HEK293 (cell line): ENCODE results near the gene CHST8.

Source experiments
- KLF9 ChIP-seq: fragments of 450-650 bp; formaldehyde crosslinking; IDR thresholded peaks from 2 replicates; pipeline ENCODE4 v1.5.1; 2016; ENCODE audit warnings: missing biosample characterization, missing genetic modification characterization, low read depth
- SALL2 ChIP-seq: fragments of 450-650 bp; formaldehyde crosslinking; IDR thresholded peaks from 2 replicates; pipeline ENCODE4 v1.5.0; 2017; ENCODE audit warnings: missing biosample characterization, mild to moderate bottlenecking, missing genetic modification characterization, borderline replicate concordance
- SETDB1 ChIP-seq: IDR thresholded peaks from one replicate; pipeline ENCODE4 v1.6.1; 2017; ENCODE audit warnings: mild to moderate bottlenecking, low read length, moderate library complexity, mixed read lengths; ENCODE audit not compliant: insufficient read length
- ZBTB1 ChIP-seq: fragments of 450-650 bp; formaldehyde crosslinking; IDR thresholded peaks from 2 replicates; pipeline ENCODE4 v1.5.1; 2016; ENCODE audit warnings: missing biosample characterization, missing genetic modification characterization
- ZFP3 ChIP-seq: fragments of 450-650 bp; formaldehyde crosslinking; IDR thresholded peaks from 2 replicates; pipeline ENCODE4 v1.5.1; 2016; ENCODE audit warnings: low read depth, missing biosample characterization, missing genetic modification characterization
- ZIC2 ChIP-seq: fragments of 450-650 bp; formaldehyde crosslinking; IDR thresholded peaks from 2 replicates; pipeline ENCODE4 v1.5.1; 2016; ENCODE audit warnings: missing biosample characterization, missing genetic modification characterization
- ZNF114 ChIP-seq: fragments of 450-650 bp; formaldehyde crosslinking; IDR thresholded peaks from 2 replicates; pipeline ENCODE4 v1.5.0; 2017; ENCODE audit warnings: missing biosample characterization, missing genetic modification characterization
- ZNF155 ChIP-seq: fragments of 450-650 bp; formaldehyde crosslinking; IDR thresholded peaks from 2 replicates; pipeline ENCODE4 v1.5.1; 2016; ENCODE audit warnings: missing biosample characterization, missing genetic modification characterization
- ZNF157 ChIP-seq: fragments of 450-650 bp; formaldehyde crosslinking; IDR thresholded peaks from 2 replicates; pipeline ENCODE4 v1.5.1; 2016; ENCODE audit warnings: missing biosample characterization, missing genetic modification characterization
- ZNF248 ChIP-seq: fragments of 450-650 bp; formaldehyde crosslinking; IDR thresholded peaks from 2 replicates; pipeline ENCODE4 v1.5.1; 2017; ENCODE audit warnings: missing biosample characterization, missing genetic modification characterization
- ZNF292 ChIP-seq: fragments of 450-650 bp; formaldehyde crosslinking; IDR thresholded peaks from 2 replicates; pipeline ENCODE4 v1.5.1; 2016; ENCODE audit warnings: low read depth, missing biosample characterization, missing genetic modification characterization, borderline replicate concordance
- ZNF354C ChIP-seq: fragments of 450-650 bp; formaldehyde crosslinking; IDR thresholded peaks from 2 replicates; pipeline ENCODE4 v1.5.1; 2016; ENCODE audit warnings: missing biosample characterization, missing genetic modification characterization, low read depth, borderline replicate concordance
- ZNF48 ChIP-seq: fragments of 450-650 bp; formaldehyde crosslinking; IDR thresholded peaks from 2 replicates; pipeline ENCODE4 v1.5.1; 2016; ENCODE audit warnings: missing biosample characterization, missing genetic modification characterization
- ZNF521 ChIP-seq: fragments of 450-650 bp; formaldehyde crosslinking; IDR thresholded peaks from 2 replicates; pipeline ENCODE4 v1.5.1; 2017; ENCODE audit warnings: missing biosample characterization, mild to moderate bottlenecking, missing genetic modification characterization
- TF ChIP-seq, protein P1 (sequence below): fragments of 450-650 bp; formaldehyde crosslinking; IDR thresholded peaks from 2 replicates; pipeline ENCODE4 v1.5.1; 2016; ENCODE audit warnings: missing biosample characterization, missing genetic modification characterization, borderline replicate concordance
- TF ChIP-seq, protein P2 (sequence below): fragments of 450-650 bp; formaldehyde crosslinking; IDR thresholded peaks from 2 replicates; pipeline ENCODE4 v1.5.1; 2016; ENCODE audit warnings: missing biosample characterization, missing genetic modification characterization
- TF ChIP-seq, protein P3 (sequence below): fragments of 450-650 bp; formaldehyde crosslinking; IDR thresholded peaks from 2 replicates; pipeline ENCODE4 v1.5.1; 2017; ENCODE audit warnings: missing biosample characterization, missing genetic modification characterization
- TF ChIP-seq, protein P4 (sequence below): fragments of 450-650 bp; formaldehyde crosslinking; IDR thresholded peaks from 2 replicates; pipeline ENCODE4 v1.5.1; 2017; ENCODE audit warnings: missing biosample characterization, missing genetic modification characterization
- TF ChIP-seq, protein P5 (sequence below): fragments of 450-650 bp; formaldehyde crosslinking; IDR thresholded peaks from 2 replicates; pipeline ENCODE4 v1.5.0; 2017; ENCODE audit warnings: missing biosample characterization, missing genetic modification characterization, borderline replicate concordance

The CHST8 gene

DNA sequence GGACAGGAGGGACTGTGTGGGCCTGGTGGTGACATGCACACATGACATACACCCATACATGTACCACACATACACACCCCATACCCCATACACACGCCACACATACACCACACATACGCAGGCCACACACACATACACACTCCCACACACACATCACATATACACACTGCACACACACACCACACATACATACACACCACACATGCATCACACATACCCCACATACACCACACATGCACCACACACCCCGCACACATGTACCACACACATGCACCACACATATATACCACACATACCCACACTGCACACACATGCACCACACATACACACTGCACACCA is 98.4 kb downstream of the CHST8 start (continued):
- TF ChIP-seq ZNF521 (tag by site-specific recombination) (peak; percentile 97; the same call in 1 of the 2 replicates), SETDB1 (no peak), ZNF48 (no peak), ZNF157 (tag by site-specific recombination) (no peak), ZNF248 (tag by site-specific recombination) (peak; percentile 80; the same call in 1 of the 2 replicates), ZFP3 (tag by site-specific recombination) (no peak), ZNF354C (tag by site-specific recombination) (peak; percentile 69; the same call in 1 of the 2 replicates), ZNF114 (no peak), ZIC2 (tag by site-specific recombination) (no peak), ZNF292 (tag by site-specific recombination) (no peak), ZNF155 (tag by site-specific recombination) (no peak), ZBTB1 (tag by site-specific recombination) (no peak), SALL2 (peak; percentile 94; the same call in 1 of the 2 replicates), KLF9 (no peak)
- TF ChIP-seq, protein P1, sequence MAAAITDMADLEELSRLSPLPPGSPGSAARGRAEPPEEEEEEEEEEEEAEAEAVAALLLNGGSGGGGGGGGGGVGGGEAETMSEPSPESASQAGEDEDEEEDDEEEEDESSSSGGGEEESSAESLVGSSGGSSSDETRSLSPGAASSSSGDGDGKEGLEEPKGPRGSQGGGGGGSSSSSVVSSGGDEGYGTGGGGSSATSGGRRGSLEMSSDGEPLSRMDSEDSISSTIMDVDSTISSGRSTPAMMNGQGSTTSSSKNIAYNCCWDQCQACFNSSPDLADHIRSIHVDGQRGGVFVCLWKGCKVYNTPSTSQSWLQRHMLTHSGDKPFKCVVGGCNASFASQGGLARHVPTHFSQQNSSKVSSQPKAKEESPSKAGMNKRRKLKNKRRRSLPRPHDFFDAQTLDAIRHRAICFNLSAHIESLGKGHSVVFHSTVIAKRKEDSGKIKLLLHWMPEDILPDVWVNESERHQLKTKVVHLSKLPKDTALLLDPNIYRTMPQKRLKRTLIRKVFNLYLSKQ (tag by site-specific recombination): no peak
- TF ChIP-seq, protein P2, sequence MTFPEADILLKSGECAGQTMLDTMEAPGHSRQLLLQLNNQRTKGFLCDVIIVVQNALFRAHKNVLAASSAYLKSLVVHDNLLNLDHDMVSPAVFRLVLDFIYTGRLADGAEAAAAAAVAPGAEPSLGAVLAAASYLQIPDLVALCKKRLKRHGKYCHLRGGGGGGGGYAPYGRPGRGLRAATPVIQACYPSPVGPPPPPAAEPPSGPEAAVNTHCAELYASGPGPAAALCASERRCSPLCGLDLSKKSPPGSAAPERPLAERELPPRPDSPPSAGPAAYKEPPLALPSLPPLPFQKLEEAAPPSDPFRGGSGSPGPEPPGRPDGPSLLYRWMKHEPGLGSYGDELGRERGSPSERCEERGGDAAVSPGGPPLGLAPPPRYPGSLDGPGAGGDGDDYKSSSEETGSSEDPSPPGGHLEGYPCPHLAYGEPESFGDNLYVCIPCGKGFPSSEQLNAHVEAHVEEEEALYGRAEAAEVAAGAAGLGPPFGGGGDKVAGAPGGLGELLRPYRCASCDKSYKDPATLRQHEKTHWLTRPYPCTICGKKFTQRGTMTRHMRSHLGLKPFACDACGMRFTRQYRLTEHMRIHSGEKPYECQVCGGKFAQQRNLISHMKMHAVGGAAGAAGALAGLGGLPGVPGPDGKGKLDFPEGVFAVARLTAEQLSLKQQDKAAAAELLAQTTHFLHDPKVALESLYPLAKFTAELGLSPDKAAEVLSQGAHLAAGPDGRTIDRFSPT (tag by site-specific recombination): 0 out of 2 replicates have a peak, but pooled peaks have one; percentile 35
- TF ChIP-seq, protein P3, sequence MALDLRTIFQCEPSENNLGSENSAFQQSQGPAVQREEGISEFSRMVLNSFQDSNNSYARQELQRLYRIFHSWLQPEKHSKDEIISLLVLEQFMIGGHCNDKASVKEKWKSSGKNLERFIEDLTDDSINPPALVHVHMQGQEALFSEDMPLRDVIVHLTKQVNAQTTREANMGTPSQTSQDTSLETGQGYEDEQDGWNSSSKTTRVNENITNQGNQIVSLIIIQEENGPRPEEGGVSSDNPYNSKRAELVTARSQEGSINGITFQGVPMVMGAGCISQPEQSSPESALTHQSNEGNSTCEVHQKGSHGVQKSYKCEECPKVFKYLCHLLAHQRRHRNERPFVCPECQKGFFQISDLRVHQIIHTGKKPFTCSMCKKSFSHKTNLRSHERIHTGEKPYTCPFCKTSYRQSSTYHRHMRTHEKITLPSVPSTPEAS: peak; percentile 18; the same call in 1 of the 2 replicates
- TF ChIP-seq, protein P4, sequence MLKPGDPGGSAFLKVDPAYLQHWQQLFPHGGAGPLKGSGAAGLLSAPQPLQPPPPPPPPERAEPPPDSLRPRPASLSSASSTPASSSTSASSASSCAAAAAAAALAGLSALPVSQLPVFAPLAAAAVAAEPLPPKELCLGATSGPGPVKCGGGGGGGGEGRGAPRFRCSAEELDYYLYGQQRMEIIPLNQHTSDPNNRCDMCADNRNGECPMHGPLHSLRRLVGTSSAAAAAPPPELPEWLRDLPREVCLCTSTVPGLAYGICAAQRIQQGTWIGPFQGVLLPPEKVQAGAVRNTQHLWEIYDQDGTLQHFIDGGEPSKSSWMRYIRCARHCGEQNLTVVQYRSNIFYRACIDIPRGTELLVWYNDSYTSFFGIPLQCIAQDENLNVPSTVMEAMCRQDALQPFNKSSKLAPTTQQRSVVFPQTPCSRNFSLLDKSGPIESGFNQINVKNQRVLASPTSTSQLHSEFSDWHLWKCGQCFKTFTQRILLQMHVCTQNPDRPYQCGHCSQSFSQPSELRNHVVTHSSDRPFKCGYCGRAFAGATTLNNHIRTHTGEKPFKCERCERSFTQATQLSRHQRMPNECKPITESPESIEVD (tag by site-specific recombination): no peak
- TF ChIP-seq, protein P5, sequence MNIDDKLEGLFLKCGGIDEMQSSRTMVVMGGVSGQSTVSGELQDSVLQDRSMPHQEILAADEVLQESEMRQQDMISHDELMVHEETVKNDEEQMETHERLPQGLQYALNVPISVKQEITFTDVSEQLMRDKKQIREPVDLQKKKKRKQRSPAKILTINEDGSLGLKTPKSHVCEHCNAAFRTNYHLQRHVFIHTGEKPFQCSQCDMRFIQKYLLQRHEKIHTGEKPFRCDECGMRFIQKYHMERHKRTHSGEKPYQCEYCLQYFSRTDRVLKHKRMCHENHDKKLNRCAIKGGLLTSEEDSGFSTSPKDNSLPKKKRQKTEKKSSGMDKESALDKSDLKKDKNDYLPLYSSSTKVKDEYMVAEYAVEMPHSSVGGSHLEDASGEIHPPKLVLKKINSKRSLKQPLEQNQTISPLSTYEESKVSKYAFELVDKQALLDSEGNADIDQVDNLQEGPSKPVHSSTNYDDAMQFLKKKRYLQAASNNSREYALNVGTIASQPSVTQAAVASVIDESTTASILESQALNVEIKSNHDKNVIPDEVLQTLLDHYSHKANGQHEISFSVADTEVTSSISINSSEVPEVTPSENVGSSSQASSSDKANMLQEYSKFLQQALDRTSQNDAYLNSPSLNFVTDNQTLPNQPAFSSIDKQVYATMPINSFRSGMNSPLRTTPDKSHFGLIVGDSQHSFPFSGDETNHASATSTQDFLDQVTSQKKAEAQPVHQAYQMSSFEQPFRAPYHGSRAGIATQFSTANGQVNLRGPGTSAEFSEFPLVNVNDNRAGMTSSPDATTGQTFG (tag by site-specific recombination): peak; percentile 78; the same call in 1 of the 2 replicates
